IMR-90 (cell line): ENCODE data around the gene IRF2BP2. TPM values are rescaled to one million over a fixed set of nuclear protein-coding genes. Genes with fewer than 3 reads are reported as not detected.

Experiments
- ATAC-seq: fragments of 200-7000 bp; cut with Tn5 transposase; 2 replicates; pipeline ENCODE4 v1.9.1; 2020; ENCODE audit warnings: low read depth, mild to moderate bottlenecking, moderate library complexity
- BruUV-seq: library from RNA; stranded (reverse); fragments of 400-500 nt; replicated peaks from 2 replicates; lab custom pipeline; 2021; lab: Mats Ljungman, UMichigan
- CTCF ChIA-PET: fragments of 300-600 bp; formaldehyde crosslinking; extraction: SDS; loops from one replicate; lab custom pipeline; 2021; ENCODE audit warnings: antibody characterized with exemption; lab: Yijun Ruan, JAX
- POLR2A ChIA-PET: fragments of 300-600 bp; sonication (Branson Sonifier 250); formaldehyde crosslinking; loops from one replicate; lab custom pipeline; 2022; ENCODE audit warnings: antibody characterized with exemption; ENCODE audit not compliant: unreplicated experiment; lab: Charles Lee
- DNase-seq: peaks from one replicate; pipeline ENCODE4 v3.0.0; 2013
- H2AFZ ChIP-seq: replicated peaks from 2 replicates; pipeline ENCODE3; 2013; ENCODE audit warnings: low read length, mild to moderate bottlenecking; ENCODE audit not compliant: poor library complexity
- H2AK5ac ChIP-seq: 2 replicates; pipeline ENCODE4 v1.6.1; 2013; ENCODE audit warnings: low read depth, low read length, inconsistent platforms
- H2AK9ac ChIP-seq: replicated peaks from 2 replicates; pipeline ENCODE3; 2013; ENCODE audit warnings: mild to moderate bottlenecking, low read depth, low read length, moderate library complexity; ENCODE audit not compliant: poor library complexity
- H2BK120ac ChIP-seq: 2 replicates; pipeline ENCODE4 v1.6.1; 2013; ENCODE audit warnings: low read depth, low read length, inconsistent platforms
- H2BK15ac ChIP-seq: 3 replicates; pipeline ENCODE4 v1.6.1; 2013; ENCODE audit warnings: low read depth, low read length, inconsistent platforms
- H2BK20ac ChIP-seq: 2 replicates; pipeline ENCODE4 v1.6.1; 2013; ENCODE audit warnings: low read depth, mild to moderate bottlenecking, inconsistent platforms, low read length, moderate library complexity
- H2BK5ac ChIP-seq: 2 replicates; pipeline ENCODE4 v1.6.1; 2013; ENCODE audit warnings: mild to moderate bottlenecking, low read depth, low read length, inconsistent platforms; ENCODE audit not compliant: poor library complexity, severe bottlenecking
- H3K14ac ChIP-seq: replicated peaks from 2 replicates; pipeline ENCODE4 v1.6.1; 2013; ENCODE audit warnings: low read depth, low read length, inconsistent platforms
- H3K18ac ChIP-seq: 2 replicates; pipeline ENCODE4 v1.6.1; 2013; ENCODE audit warnings: low read depth, low read length, control low read depth
- H3K23ac ChIP-seq: 2 replicates; pipeline ENCODE4 v1.6.1; 2013; ENCODE audit warnings: low read depth, low read length, inconsistent platforms
- H3K27ac ChIP-seq: 2 replicates; pipeline ENCODE4 v1.5.1; 2013; ENCODE audit warnings: mild to moderate bottlenecking, control low read depth, low read length; ENCODE audit not compliant: insufficient read depth
- H3K27me3 ChIP-seq: 2 replicates; pipeline ENCODE4 v1.6.1; 2013; ENCODE audit warnings: low read length; ENCODE audit not compliant: control insufficient read depth, insufficient read depth
- H3K36me3 ChIP-seq: 2 replicates; pipeline ENCODE4 v1.6.1; 2013; ENCODE audit warnings: low read length, mixed read lengths; ENCODE audit not compliant: control insufficient read depth, insufficient read depth
- H3K4ac ChIP-seq: 2 replicates; pipeline ENCODE4 v1.6.1; 2013; ENCODE audit warnings: low read depth, low read length, inconsistent platforms
- H3K4me1 ChIP-seq: 2 replicates; pipeline ENCODE4 v1.6.1; 2013; ENCODE audit warnings: low read length, mixed read lengths; ENCODE audit not compliant: control insufficient read depth, insufficient read depth
- H3K4me2 ChIP-seq: 2 replicates; pipeline ENCODE4 v1.6.1; 2013; ENCODE audit warnings: low read depth, mild to moderate bottlenecking, control low read depth, low read length, moderate library complexity
- H3K4me3 ChIP-seq: 2 replicates; pipeline ENCODE4 v1.5.1; 2013; ENCODE audit warnings: low read depth, mild to moderate bottlenecking, control low read depth, low read length, moderate library complexity; ENCODE audit not compliant: insufficient read depth
- H3K56ac ChIP-seq: 2 replicates; pipeline ENCODE4 v1.6.1; 2013; ENCODE audit warnings: low read length, inconsistent platforms; ENCODE audit not compliant: insufficient read depth; ENCODE audit errors: extremely low read depth
- H3K79me1 ChIP-seq, 2 experiments: 2 replicates each; pipeline ENCODE4 v1.6.1; 2013; ENCODE audit warnings: low read length in 2 of 2, inconsistent platforms in 1 of 2, low read depth in 1 of 2
- H3K9ac ChIP-seq: 2 replicates; pipeline ENCODE4 v1.6.1; 2013; ENCODE audit warnings: low read depth, low read length, control low read depth
- H3K9me1 ChIP-seq: 2 replicates; pipeline ENCODE4 v1.6.1; 2013; ENCODE audit warnings: low read length, inconsistent platforms; ENCODE audit not compliant: insufficient read depth
- H3K9me3 ChIP-seq: 2 replicates; pipeline ENCODE4 v1.6.1; 2013; ENCODE audit warnings: low read length; ENCODE audit not compliant: control insufficient read depth, insufficient read depth
- H4K20me1 ChIP-seq: 2 replicates; pipeline ENCODE4 v1.6.1; 2013; ENCODE audit warnings: low read length, inconsistent platforms; ENCODE audit not compliant: insufficient read depth
- H4K5ac ChIP-seq: 2 replicates; pipeline ENCODE4 v1.6.1; 2013; ENCODE audit warnings: mild to moderate bottlenecking, low read depth, low read length, control low read depth
- H4K8ac ChIP-seq, 2 experiments: 2 replicates each; pipeline ENCODE4 v1.6.1; 2013; ENCODE audit warnings: low read depth in 2 of 2, low read length in 2 of 2, control low read depth in 1 of 2, inconsistent platforms in 1 of 2
- H4K91ac ChIP-seq: 2 replicates; pipeline ENCODE4 v1.6.1; 2013; ENCODE audit warnings: low read depth, low read length, inconsistent platforms; ENCODE audit not compliant: insufficient read depth
- BHLHE40 ChIP-seq: fragments of 150-350 bp; IDR thresholded peaks from 2 replicates; pipeline ENCODE4 v1.6.1; 2016; ENCODE audit warnings: mild to moderate bottlenecking, low read depth, low read length
- MXI1 ChIP-seq: IDR thresholded peaks from 2 replicates; pipeline ENCODE4 v1.6.1; 2012; ENCODE audit warnings: low read depth, mild to moderate bottlenecking, low read length, moderate library complexity, borderline replicate concordance
- NFE2L2 ChIP-seq: fragments of 150-350 bp; IDR thresholded peaks from 2 replicates; pipeline ENCODE4 v1.6.1; 2016; ENCODE audit warnings: low read depth, mild to moderate bottlenecking, low read length
- RCOR1 ChIP-seq: IDR thresholded peaks from 2 replicates; pipeline ENCODE4 v1.6.1; 2012; ENCODE audit warnings: mild to moderate bottlenecking, low read length, improper control_type of control experiment; ENCODE audit not compliant: insufficient replicate concordance
- SMC3 ChIP-seq: fragments of 150-350 bp; IDR thresholded peaks from 2 replicates; pipeline ENCODE4 v1.6.1; 2016; ENCODE audit warnings: low read depth, mild to moderate bottlenecking, antibody characterized with exemption, low read length, moderate library complexity
- WGBS, 2 experiments: methylation state at CpG; one replicate each; pipeline versions ENCODE4 v1.1.5 to v1.1.7; 2013; ENCODE audit warnings: missing lambda C conversion rate in 2 of 2; ENCODE audit not compliant: insufficient read length in 1 of 2; ENCODE audit errors: extremely low coverage in 2 of 2; 5-methylcytosine and 5-hydroxymethylcytosine counted together
- dilution Hi-C: fragments of 300-500 bp; cut with HindIII; formaldehyde crosslinking; loops from one replicate; pipeline ENCODE4 v1.14.3; 2018; ENCODE audit warnings: low sequenced_read_pairs; ENCODE audit not compliant: unreplicated experiment
- in situ Hi-C: fragments of 300-500 bp; cut with MboI; formaldehyde crosslinking; loops from 3 replicates; pipeline ENCODE4 v1.14.3; 2019; ENCODE audit warnings: low sequenced_read_pairs, inconsistent platforms, mixed read lengths
- intact Hi-C: fragments of 100-400 bp; cut with micrococcal nuclease; formaldehyde crosslinking; loops from 2 replicates; pipeline ENCODE4 v1.10.0; 2022
- polyA plus RNA-seq, 3 experiments: library from polyadenylated mRNA; depleted of rRNA; stranded (reverse); fragments of >200 nt; gene quantifications; 2 replicates each; pipeline ENCODE4 v1.2.3, GENCODE V29; 2012; ENCODE audit warnings: low replicate concordance in 1 of 3
- total RNA-seq: library from RNA; depleted of rRNA; stranded (reverse); fragments of >200 nt; gene quantifications from 2 replicates; pipeline ENCODE4 v1.2.3, GENCODE V29; 2012

IRF2BP2 gene
- total and polyA plus RNA-seq, 2 of the 4 experiments (the other 2 are of a cell fraction): 47.0 to 66.6 TPM

DNA sequence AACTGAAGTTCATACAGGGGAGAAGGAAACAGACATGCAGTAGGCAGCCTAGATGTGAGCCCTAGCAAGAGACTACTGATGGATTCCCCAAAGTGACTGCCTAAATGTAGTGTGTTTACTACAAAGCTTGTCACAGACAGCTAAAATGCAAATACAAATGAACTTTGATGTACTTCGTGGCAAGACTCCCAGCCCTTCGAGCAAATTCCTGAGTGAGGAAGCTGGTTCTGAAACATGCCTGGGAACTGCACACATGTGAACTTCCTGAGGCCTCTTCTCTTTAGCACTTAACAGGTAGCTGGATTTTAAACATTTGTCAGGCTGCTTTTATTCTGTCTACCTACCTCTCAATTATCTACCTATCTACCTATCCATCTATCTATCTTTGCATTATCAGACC, 6.7 kb upstream of the IRF2BP2 start:
- WGBS, 2 experiments: no CpG with 5 or more reads among the region's 2 CpGs
- peak overlapping the region; percentile 59; the same call in 1 of the 2 replicates for H3K23ac ChIP-seq
- peak overlapping the region; percentile 50; the same call in 1 of the 2 replicates for H3K27ac ChIP-seq
- H2BK120ac ChIP-seq: peak overlapping the region; percentile 95
- no peak overlapping the region for H3K56ac ChIP-seq
- no TSS peak for BruUV-seq
- no peaks in the 10 kb centered on the region for H3K9me3 ChIP-seq
- peaks cover 8% of the 10 kb centered on the region for H3K9me1 ChIP-seq
- no peaks in the 10 kb centered on the region for H3K27me3 ChIP-seq
- H3K4me2 ChIP-seq: peak overlapping the region; percentile 23; the same call in 1 of the 2 replicates
- H3K18ac ChIP-seq: peak overlapping the region; percentile 96
- H4K20me1 ChIP-seq: no peaks in the 10 kb centered on the region
- no peak overlapping the region for H3K4me3 ChIP-seq
- H3K36me3 ChIP-seq: no peaks in the 10 kb centered on the region
- H2BK15ac ChIP-seq: peak overlapping the region; percentile 85; the same call in 2 of the 3 replicates
- peak overlapping the region in 1 of 2 experiments; percentile 60; a peak in 3 of 4 replicates for H4K8ac ChIP-seq
- no peak overlapping the region for H3K9ac ChIP-seq
- peak overlapping the region; percentile 100 for H2BK5ac ChIP-seq
- peaks cover 32% of the 10 kb centered on the region for H3K4me1 ChIP-seq
- in situ Hi-C loops (loop anchor here (25.0 kb wide), 1 partner anchor 246 kb away; no protein-coding TSS in a partner anchor), intact Hi-C loops (loop anchor here (1.0 kb wide), 1 partner anchor 105 kb away; no protein-coding TSS in a partner anchor), dilution Hi-C loops (no loop called here)
- peak overlapping the region; percentile 69; the same call in 1 of the 2 replicates for H2AK5ac ChIP-seq
- ChIA-PET POLR2A (interaction anchor here (0.6 kb wide), 1 partner anchor 107 kb away, joined by 6 read pairs; no protein-coding TSS in a partner anchor), CTCF (interaction anchor here (1.0 to 1.2 kb wide), 2 partner anchors 108 to 121 kb away, joined by 4 to 5 read pairs; no protein-coding TSS in a partner anchor)
- H2BK20ac ChIP-seq: peak overlapping the region; percentile 28
- peak overlapping the region; percentile 47 for H2AFZ ChIP-seq
- H3K4ac ChIP-seq: peak overlapping the region; percentile 83
- H4K5ac ChIP-seq: peak overlapping the region; percentile 49; the same call in 1 of the 2 replicates
- H4K91ac ChIP-seq: 0 out of 2 replicates have a peak overlapping the region, but pooled peaks have one; percentile 5
- H3K14ac ChIP-seq: peak overlapping the region; percentile 78
- ATAC-seq (no peak), DNase-seq (peak; percentile 75)
- no peak overlapping the region for H2AK9ac ChIP-seq
- H3K79me1 ChIP-seq: peaks cover 0 to 9% of the 10 kb centered on the region in 2 experiments; a peak in 2 of 4 replicates
- no peak for TF ChIP-seq RCOR1
- peak; percentile 20; the same call in 1 of the 2 replicates for TF ChIP-seq MXI1
- no peak for TF ChIP-seq NFE2L2
- TF ChIP-seq SMC3: no peak
- no peak; the same call in 1 of the 2 replicates for TF ChIP-seq BHLHE40
